Fibroblast of lung (primary cell): ENCODE data around the gene MYDGF.

ENCODE experiments used
- CTCF ChIP-seq, 2 donors: IDR thresholded peaks in 1 of 2; conservative IDR thresholded peaks in 1 of 2; 1 replicate in 1 of 2; 2 replicates in 1 of 2; pipeline ENCODE4 v1.5.1; 2011 to 2012; ENCODE audit warnings: low read length in 2 of 2, control low read depth in 1 of 2, inconsistent platforms in 1 of 2, low read depth in 1 of 2, mild to moderate bottlenecking in 1 of 2
- EZH2 ChIP-seq: IDR thresholded peaks from 2 replicates; pipeline ENCODE4 v1.5.1; 2012; ENCODE audit warnings: low read length, control low read depth, mild to moderate bottlenecking; ENCODE audit errors: missing control alignments

GRCh38 chr19:4691373-4691772, 21.2 kb upstream of the MYDGF start:
- TF ChIP-seq CTCF (conservative IDR thresholded peaks at IDR 0.05 in 1 of 2, IDR thresholded peaks at IDR 0.05 in 1 of 2; ENCODE audit: low read depth in 1 of 2, low read length in 2 of 2) (no peak), EZH2 (no peak)
